Measurements from ENCODE around the gene RAD51B.

The RAD51B gene

DNA sequence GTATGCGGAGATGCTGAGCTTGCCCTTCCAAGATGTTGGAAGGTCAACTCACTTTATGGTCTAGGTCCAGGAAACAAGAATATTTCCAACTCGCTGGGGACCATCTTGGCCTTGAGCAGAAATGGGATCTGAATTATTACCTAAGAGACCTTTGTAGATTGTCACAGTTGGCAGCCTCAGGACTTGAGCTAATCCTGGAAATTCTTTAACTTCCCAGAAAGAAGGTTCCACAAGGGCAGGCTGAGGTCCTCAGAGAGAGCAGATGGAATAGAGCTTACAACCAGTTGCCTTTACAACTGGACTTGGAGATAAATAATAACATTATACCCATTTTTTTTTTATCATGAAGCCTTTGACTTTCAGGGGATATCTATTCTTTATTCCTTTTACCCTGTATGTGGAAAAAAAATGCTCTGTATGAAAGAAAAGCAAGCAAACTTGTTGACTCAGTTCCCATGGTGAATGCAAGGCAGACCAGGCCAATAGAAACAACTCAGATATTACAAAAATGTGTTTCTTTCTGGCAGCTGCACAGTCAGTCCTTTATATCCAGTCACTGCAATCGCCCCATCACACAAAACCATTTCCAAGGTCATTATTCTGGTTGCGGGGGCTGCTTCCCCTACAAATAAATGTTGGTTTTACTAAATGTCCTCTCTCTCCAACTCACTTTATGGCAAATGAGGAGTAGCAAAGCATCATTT is 571.9 kb downstream of the RAD51B start:
- peak; percentile 90 for DNase-seq (ENCODE audit: low read depth)

DNA sequence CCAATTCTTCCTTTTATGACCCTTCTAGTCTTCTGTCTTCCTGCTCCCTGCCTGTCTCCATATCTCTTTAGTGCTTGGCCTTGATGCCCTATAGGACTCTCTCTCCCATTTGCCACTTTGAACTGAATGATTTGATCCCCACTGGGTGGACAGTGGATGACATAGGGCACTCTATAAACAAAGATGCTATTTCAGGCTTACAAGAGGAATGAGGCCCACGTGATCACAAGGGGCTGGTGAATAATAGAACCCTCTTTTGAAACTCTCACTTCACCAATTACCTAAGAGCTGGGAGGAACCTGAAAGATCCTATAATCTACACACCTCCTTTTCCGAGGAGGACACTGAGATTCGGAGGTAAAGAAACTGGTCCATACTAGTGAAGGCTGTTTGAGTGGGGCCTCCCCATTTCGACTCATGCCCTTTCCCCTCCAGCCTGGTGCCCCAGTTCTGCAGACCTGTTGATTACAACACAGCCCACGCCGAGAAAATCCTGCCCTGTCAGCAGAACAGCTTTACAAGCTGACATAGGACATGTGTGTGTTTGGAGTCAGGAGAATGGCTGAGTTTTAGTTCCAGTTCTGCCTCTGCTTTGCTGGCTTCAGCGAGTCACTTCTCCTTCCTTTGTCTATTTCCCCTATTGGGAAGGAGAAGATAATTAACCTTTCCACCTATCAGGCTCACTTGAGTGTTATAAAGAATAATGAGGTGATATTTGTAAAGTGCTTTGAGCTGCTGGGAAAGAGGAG is 573.0 kb downstream of the RAD51B start:
- no peak for DNase-seq (ENCODE audit: low read depth)

DNA sequence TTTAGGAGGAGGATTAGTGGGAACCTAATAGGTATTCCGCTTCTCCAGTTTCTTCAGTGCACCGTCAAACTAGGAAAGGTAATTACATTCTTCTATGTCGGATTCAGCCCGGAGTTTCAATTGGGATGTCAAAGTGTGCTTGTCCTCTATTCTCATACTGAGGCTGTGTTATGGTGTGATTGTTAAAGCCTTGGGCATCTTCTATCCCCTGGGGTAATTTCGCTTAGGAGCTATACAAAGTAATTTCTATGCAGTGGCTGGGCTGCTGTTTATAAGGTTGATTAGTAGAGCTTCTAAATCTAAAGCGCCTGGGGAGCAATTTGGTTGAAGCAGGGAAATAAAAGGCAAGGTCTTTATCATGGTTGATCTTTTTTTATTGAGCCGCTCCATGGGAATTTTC is 573.7 kb downstream of the RAD51B start:
- no peak for DNase-seq (ENCODE audit: low read depth)

DNA sequence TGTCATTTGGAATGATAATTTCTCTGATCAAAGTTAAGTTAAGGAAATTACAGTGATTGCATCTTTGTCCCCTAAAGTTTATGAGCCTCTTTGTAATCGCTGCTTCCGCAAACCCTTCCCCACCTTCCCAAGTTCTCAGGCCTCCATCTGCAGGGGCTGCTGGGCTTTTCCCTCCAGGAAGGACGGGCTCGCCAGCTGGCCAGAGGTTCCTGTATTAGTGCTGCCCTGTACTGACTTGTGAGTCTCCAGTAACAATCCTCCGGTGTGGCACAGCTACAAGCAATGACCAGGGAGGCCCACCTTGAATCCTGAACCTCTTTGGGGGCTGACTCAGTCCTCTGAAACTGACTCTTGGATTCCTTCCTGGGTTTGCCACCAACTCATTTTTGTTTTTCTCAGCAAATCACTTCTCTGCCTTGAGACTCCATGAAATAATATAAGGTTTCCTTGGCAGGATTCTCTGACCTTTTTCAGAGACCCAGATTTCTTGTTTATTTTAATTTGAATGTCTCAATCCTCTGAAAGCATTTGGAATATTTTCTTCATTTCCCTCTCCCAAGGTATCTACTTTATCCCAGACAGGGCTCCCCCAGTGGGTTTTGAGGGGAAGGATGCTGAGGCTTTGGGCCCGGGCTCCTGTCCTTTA is 574.7 kb downstream of the RAD51B start:
- DNase-seq (ENCODE audit: low read depth), result no peak

DNA sequence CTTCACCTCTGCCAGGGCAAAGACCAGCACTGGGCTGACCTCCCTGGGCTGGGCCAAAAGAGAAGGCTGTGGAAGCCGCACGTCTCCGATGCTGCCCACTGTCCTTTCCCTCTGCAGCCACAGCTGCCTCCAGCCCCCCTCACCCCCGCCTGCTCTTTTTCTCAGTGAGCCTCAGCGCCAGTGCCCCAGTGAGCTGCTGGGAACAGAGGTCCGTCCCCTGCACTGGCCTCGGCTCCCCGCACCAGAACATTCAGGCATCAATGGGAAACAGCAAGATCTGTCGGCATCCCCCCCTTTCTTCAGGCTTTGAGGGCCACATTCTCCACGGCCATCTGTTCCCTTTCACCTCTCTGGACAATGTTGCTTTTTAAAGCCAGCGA is 575.2 kb downstream of the RAD51B start:
- DNase-seq (ENCODE audit: low read depth), result no peak

DNA sequence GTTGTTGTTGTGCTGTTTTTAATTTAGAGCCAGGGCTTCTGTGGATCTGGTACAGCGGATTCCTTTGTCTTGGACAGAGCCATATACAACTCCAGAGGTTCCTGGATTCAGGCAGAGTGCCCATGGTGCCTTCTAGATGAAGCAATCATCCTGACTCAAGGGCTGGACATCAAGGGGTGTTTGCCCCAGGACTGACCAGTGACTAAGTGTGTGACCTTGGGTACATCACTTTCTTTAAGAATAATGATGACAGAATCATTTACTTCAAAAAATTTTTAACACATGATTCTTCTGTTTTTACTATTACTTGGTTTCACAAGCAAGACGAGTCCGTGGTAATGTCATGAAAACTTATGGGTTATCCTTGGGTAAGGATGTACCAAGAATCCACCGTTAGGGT is 576.0 kb downstream of the RAD51B start:
- DNase-seq (ENCODE audit: low read depth), result peak; percentile 75

DNA sequence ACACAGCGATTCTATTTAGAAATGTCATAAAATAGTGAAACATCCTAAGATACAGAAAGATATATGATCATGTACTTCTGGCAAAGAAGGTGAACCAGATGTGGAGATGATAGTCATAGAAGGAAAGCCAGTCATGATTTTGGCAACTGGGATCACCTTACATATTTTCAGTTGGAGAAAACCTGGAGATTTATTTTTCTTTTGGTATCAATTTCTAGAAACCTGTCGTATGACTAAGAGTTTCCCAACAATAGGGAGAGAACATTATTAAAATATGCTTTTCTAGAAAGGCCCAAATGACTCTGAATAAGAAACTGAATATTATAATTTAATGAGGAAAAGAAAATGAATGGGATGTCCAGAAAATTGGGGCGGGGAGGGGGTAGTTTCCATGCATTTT is 576.9 kb downstream of the RAD51B start:
- no peak for DNase-seq (ENCODE audit: low read depth)

DNA sequence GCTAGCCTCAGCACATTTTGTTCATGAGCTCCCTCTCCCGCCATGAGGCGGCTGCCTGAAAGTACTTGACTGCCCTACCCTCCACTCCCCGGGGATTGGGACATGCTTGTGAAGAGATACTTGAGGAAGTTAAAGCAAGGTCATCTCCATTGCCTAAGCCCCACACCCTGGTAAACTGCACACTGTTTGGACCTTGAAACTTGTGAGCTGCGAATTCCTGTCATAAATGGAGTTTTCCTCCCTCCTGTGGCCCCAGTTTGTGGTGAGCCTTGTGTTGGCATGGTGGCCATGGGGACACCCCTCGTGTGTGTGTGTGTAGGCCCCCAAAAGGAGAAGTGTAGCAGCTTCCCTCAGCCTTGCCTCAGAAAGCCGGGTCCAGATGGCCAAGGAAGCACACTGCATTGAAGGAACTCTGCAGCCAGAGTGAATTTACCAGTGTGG is 577.8 kb downstream of the RAD51B start:
- DNase-seq (ENCODE audit: low read depth), result no peak

DNA sequence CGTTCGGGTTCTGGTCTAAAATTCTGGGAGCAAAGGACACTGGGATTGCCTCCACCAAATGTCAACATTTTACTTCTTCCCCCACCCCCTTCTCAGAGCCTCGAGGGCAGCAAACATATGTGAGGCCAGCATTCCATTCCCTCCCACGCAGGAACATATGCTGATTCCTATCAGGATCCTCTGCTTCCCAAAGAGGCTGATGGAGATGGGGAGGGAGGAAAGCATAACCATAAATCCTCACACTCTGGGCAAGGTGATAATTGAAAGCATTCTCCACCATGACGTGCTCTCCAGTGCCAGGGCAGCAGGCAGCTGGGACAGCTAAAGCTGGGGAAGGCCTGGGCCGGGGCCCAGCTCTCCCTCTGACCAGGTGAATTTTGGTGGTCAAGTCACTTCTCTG is 578.2 kb downstream of the RAD51B start:
- DNase-seq (ENCODE audit: low read depth), result no peak

DNA sequence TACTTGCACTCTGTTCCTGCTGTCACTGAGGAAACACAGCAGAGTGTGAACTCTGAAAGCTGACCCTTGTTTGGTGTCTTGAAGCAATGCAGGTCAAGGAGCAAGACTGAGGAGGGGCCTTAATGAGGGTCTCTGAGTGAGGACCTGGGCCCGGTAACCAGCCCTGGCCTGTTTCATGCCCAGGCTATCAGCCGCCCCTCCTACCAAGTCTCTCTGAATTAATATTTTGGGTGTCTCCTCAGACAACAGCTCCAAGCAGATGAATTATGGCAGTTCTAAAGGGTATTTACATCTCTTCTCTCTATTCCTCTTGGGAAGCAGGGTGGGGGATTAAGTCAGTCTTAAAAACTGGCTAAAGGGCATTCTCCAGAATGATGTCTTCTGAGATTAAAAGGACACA is 578.8 kb downstream of the RAD51B start:
- DNase-seq (ENCODE audit: low read depth), result no peak

DNA sequence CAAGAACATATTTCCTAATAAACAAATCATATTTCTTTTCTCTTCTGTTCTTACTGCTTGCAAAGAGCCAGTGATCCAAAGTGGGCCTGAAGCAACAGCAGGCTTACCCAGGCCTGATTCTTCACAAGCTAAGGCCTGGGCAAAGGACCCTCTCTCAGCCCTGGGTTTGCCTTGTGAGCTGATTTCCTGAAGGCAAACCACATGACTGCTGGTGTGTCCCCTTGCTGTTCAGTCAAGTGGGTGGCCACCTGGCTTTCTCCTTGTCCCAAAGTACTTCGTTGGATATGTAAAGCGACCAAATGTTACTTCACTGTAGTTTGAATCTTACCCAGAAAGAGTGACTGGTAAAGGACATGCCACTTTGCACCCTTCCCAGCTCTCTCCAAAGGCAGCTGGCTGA is 580.4 kb downstream of the RAD51B start:
- no peak for DNase-seq (ENCODE audit: low read depth)

DNA sequence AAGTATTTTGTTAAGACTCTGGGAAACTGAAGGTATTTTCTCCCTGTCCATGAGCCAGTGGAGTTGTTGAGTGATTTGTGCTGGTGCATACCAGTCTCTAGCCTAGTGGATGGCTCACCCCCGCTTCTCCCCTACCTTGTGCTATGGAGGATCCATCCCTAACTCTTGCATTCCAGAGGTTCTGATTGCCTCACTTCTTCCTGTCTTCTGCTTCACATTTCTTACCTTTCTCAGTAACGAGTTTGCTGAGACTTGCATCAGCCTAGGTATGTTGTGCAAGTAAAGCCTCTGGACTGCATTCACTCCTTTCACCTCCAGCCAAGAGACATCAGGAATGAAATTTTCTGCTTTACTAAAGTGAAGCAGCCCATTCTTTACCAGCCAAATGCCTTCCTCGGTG is 581.7 kb downstream of the RAD51B start:
- no peak for DNase-seq (ENCODE audit: low read depth)

DNA sequence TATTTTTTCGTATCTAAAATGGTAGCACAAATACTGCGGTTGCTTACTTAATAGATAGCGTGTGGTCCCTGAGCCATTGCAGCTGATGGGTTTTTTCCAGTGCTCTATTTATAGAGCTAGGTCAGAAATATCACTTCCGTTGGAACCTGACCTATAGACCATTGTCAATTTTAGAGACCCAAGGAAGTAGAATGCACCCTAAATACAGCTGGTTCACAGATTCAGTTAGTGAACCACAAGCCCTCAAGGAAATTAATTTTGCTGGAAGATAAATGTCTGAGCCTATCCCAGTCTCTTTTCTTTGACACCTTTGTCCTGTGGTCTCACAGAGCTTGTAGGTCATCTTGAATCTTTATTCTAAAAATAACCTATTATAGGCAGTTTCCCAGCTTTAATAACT is 582.3 kb downstream of the RAD51B start:
- DNase-seq (ENCODE audit: low read depth), result no peak

DNA sequence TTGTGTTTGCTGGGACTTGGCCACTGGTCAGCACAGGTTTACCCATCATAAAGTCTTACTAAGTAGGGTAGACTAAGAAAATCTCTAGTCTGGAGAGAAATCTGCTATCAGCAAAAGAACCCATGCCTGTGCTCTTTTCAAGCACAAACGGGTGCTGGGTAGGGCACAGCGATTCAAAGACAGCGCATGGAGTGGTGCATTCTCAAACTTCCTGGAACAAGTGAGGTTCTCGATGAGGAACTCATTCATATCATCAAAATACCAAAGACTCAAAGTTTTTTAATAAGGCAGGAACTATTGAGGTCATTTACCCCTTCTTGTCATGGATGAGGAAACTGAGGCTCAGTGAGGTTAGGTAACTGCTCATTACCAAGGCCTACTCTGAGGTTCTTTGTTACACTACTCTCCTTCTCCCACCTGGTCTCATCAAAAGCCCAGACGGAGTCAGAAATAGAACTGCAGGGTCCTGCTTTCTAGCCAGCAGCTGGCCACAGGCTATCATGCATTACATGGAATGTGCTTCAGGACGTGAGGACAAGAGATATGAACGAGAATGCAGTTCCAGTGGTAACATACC is 583.0 kb downstream of the RAD51B start:
- DNase-seq (ENCODE audit: low read depth), result no peak

DNA sequence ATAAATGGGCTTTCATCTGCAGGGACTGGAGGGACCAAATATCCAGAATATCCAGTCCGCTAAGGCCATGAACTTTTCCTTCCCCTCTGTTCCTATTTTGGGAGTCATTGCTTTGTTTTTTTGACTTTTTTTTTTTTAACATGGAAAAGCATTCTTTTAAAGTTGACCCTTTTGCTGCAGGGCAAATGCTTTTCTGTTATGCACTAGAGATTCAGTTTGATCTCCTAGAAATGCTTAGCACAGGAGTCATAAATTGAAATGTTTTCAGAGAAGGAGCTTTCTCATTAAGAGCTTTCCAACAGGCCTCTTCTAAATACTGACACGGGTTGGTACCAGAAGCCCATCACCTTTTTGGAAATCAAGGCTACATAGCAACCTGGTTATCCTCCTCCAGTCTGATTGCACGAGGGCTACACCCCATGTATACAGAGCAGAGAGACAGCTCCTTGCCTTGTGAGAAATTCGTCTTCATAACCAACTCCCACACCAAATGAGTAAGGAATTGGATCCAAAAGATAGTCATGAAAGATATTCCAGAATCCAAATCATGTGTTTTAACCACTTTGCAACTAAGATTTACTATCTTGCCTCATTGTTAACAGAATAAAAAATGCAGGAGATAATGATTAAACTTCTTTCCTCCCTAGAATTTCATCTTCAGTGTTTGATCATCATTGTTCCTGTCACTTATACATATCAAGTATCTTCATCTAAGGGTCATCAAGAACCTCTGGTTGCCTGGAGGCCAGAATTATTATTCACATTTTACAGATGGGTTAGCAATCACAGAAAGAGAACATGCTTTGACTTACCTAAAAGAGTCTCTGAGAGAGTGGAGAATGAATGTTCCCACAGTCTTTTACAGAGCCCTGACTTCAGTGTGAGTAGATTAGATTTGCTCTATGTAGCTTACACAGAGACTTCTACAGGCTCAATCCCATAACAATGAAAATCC is 583.9 kb downstream of the RAD51B start:
- no peak for DNase-seq (ENCODE audit: low read depth)

DNA sequence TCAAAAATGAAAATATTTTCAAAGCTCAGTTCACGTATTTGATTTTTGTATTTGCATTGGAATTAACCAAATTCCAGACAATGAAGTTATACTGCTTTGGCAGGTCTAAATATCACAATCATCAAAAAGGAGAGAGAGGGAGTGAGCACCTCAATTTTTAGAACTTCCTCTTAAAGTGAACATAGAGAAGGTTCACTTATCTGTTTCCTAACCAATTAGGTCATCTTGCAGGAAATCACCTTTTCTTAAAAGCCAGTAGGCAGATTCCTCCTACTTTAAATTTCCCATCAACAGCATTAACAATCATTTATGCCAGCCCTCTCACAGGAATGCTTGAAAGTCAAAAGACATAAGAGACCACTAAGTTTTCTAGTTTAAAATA is 584.6 kb downstream of the RAD51B start:
- no peak for DNase-seq (ENCODE audit: low read depth)

DNA sequence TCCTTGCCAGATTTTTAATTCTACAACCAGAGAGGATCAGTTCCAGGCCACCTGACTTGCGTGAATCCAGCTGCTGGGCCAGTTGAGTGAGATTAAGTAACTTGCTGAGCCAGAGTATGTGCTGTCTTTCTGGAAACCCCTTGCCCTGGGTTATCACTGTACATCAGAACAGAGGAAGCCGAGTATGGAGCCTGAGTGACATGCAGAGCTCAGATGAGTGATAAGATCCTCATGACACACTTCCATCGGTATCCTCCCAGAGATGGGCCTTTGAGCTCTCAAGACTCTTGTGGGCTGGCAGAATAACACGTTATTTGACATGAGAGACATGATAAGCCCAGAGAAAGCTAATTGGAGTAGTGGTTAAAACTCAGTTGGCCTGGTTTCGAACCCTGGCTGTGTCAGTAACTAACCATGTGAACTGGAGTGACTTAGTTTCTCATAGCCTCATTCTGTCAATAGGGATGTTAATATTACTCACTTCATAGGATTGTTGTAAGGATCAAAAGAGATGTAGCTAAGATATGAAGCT is 585.1 kb downstream of the RAD51B start:
- no peak for DNase-seq (ENCODE audit: low read depth)

DNA sequence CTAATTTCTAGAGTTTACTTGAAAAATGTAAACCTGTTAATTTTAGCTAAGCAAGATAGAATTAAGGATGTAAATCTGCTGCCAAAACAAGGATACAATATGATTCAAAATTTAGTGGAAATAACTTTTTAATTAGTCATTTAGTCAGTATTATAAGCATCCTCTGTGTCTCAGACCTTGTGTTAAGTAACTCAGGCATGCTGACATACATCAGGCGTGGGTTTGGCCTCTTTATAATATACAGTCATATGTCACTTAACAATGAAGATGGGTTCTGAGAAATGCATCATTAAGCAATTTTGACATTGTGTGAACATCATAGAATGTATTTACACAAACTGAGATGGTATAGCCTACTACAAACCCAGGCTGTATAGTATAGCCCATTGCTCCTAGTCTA is 586.4 kb downstream of the RAD51B start:
- DNase-seq (ENCODE audit: low read depth), result no peak

DNA sequence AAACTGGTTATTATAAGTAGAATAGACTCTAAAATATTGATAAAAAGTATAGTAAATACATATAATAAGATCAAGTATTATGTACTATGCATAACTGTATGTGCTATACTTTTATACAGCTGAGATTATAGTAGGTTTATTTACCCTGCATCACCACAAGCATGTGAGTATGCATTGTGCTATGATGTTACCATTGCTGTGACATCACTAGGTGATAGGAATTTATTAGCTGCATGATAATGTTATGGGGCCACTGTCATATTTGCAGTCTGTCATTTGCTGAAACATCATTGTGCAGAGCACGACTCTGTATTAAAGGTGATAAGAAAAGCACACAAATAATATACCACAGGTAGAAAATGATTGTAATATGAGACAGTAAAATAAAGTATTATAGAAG is 587.7 kb downstream of the RAD51B start:
- no peak for DNase-seq (ENCODE audit: low read depth)

DNA sequence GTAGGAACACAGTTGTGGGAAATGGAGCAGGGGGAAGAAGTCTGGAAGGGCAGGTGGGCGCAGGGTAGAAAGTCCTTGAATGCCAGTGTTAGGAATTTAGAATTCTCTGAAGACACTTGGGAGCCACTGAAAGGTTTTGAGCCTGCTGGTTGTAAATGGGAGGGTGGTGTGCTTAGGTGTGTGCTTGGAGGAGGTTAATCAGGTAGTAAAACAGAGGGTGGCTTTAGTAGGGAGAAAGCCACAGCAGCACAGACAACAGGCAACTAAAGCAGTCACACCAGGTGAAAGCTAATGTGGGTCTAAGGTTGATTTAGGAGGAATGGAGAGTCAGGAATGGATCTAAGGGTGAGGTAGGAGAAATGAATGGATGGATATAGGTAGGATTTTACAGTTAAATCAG is 588.2 kb downstream of the RAD51B start:
- DNase-seq (ENCODE audit: low read depth), result no peak

DNA sequence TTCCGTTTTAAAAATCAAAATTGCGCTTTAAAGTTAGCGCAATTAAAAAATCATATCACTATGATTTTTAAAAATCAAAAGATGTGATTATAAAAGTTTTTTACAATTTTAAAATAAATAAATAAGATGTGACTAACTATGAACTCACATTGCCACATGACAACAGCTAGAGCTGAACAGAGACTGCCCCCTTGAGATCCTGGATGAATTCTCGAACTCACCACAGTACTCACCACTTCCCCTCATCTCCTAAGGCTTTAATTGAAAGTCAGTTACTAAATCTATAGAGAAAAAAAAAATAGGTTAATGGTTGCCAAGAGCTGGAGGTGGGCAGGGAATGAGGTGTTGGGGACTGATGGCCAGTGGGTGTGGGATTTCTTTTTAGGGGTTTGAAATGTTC is 589.1 kb downstream of the RAD51B start:
- DNase-seq (ENCODE audit: low read depth), result peak; percentile 50

DNA sequence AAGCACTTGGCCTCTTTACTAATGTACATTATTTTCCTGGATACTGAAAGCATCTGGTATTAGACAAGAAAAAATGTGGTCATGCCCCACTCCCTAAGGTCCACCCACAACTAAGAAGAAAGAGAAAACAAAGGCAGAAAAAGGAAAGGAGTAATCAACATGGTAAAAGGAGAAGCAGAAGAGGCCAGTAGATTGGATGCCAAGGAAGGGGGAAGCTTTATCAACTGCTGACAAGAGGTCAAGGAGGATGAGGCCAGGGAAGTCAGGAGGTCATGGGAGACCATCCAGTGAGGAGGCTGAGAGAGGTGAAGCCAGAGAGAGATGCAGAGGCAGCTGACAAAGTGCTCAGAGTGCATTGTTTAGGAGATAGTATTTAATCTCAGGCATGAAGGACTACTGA is 589.8 kb downstream of the RAD51B start:
- no peak for DNase-seq (ENCODE audit: low read depth)

Data from stromal cell of bone marrow (primary cell).